Activated CD4-positive, alpha-beta T cell treated with anti-CD3 and anti-CD28 coated beads, Interleukin-2, amount 50 U/mL, for 1 hour (primary cell): ENCODE measurements around the gene CDH4.

Experiments
- DNase-seq: peaks from one replicate; pipeline ENCODE4 v3.0.0-alpha.2; 2020

The CDH4 gene

GRCh38 chr20:61859767-61860166, 607.7 kb downstream of the CDH4 start:
- DNase-seq = no peak

GRCh38 chr20:61860260-61860987, 608.4 kb downstream of the CDH4 start:
- no peak for DNase-seq

- DNase-seq = no peak
Measured at GRCh38 chr20:61861054-61861841, 609.2 kb downstream of the CDH4 start.

GRCh38 chr20:61861858-61862257, 609.8 kb downstream of the CDH4 start:
- DNase-seq = no peak

GRCh38 chr20:61862881-61863280, 610.8 kb downstream of the CDH4 start:
- DNase-seq = no peak

GRCh38 chr20:61864481-61864880, 612.4 kb downstream of the CDH4 start:
- no peak for DNase-seq

- DNase-seq = no peak
Measured at GRCh38 chr20:61865353-61865752, 613.3 kb downstream of the CDH4 start.

- no peak for DNase-seq
Measured at GRCh38 chr20:61866165-61866564, 614.1 kb downstream of the CDH4 start.

GRCh38 chr20:61868006-61868405, 615.9 kb downstream of the CDH4 start:
- no peak for DNase-seq

GRCh38 chr20:61868466-61869090, 616.5 kb downstream of the CDH4 start:
- no peak for DNase-seq

- DNase-seq = no peak
Measured at GRCh38 chr20:61869750-61870507, 617.9 kb downstream of the CDH4 start.

- DNase-seq = no peak
Measured at GRCh38 chr20:61871160-61871559, 619.1 kb downstream of the CDH4 start.

- no peak for DNase-seq
Measured at GRCh38 chr20:61871913-61872312, 619.9 kb downstream of the CDH4 start.

GRCh38 chr20:61872371-61872900, 620.4 kb downstream of the CDH4 start:
- no peak for DNase-seq

GRCh38 chr20:61873651-61874420, 621.8 kb downstream of the CDH4 start:
- DNase-seq = no peak

GRCh38 chr20:61874421-61875068, 622.5 kb downstream of the CDH4 start:
- DNase-seq = no peak

- DNase-seq = no peak
Measured at GRCh38 chr20:61875221-61875885, 623.3 kb downstream of the CDH4 start.

GRCh38 chr20:61875996-61876395, 623.9 kb downstream of the CDH4 start:
- no peak for DNase-seq

GRCh38 chr20:61876952-61877728, 625.1 kb downstream of the CDH4 start:
- no peak for DNase-seq
